ENCODE data around the gene ARFGAP3.

Gene ARFGAP3

DNA sequence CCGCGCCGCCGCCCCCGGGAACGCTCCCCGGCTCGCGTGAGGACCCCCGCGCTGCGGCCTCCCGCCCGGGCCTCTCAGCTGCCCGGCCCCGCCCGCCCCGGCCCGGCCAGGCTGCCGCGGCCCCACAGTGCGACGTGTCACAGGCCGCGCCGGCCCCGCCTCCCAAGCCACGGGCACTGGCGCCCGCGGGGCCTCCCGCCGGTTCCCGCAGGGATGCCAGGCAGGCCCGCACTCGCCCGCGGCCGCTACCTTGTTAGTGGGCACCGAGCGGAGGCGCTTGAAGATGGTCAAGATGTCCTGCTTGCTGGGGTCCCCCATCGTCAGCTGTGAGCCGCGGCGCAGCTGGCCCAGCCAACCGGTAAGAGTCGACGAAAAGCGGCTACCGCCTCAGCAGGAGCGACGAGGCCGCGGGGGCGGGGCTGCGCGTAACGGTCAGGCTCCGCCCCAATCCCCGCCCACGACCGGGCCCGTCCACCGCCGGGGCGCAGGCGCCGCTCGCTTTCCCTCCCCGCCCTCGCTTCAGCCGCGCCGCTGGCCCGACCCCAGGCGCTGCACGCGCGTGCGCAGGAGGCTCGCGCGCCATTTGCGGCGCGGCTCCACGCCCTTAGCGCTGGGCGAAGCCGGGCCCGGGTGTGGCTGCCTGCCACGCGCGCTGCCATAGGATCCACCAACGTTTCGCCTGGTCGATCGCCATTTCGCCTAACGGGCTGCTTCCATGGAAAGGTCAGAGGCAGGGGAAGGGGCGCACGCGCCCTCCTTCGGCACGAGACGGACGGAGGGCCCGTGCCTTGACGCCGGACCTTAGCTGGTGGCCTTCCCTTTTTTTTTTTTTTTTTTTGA is at the start of gene ARFGAP3:
Gene ARFGAP3, minus strand, starts transcription at position 409 of the 840 bp plus-strand sequence. Its CDS starts 91 bp downstream, at position 318.
- Mint-ChIP-seq H3K27ac (peak within 1 kb of the TSS; percentile 97), H3K4me1 (ENCODE audit: low read depth) (peaks cover 35% of the 10 kb centered on the region), H3K4me3 (peak within 1 kb of the TSS; percentile 92), H3K27me3 (no peaks in the 10 kb centered on the region), H3K9me3 (no peaks in the 10 kb centered on the region), H3K36me3 (ENCODE audit: low read depth) (peaks cover 7% of the 10 kb centered on the region)
- intact Hi-C loops (cut with micrococcal nuclease) = no loop called here

DNA sequence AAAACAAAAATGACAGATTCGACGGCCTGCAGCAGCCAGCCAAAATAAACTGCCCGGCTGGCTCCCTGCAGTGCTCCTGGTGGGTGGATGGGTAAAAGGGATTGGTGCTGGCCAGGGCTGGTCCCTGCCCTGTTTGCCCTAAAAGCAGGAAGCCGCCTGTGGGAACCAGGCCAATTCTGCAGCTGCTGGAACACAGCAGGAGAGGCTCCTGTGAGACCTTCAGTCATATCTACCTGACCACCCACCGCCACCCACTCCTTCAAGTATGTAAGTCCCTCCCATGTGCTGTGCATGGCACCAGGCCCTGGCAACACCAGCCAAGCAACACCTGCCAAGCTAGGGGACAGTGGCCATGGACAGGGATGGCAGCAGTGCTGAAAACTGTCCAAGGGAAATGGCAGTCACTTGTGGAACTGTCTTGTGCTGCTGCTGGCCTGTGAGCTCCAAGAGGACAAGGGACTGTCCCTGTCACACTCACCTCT is 48.7 kb upstream of the ARFGAP3 start:
- intact Hi-C loops (cut with micrococcal nuclease) = no loop called here

GRCh38 chr22:42905217-42905616 is 48.1 kb upstream of the ARFGAP3 start:
- no peaks in the 10 kb centered on the region for H3K9me3 Mint-ChIP-seq
- H3K4me3 Mint-ChIP-seq = no peak overlapping the region
- H3K36me3 Mint-ChIP-seq (ENCODE audit: low read depth) = peaks cover 97% of the 10 kb centered on the region
- H3K27ac Mint-ChIP-seq = no peak overlapping the region
- peaks cover 65% of the 10 kb centered on the region for H3K4me1 Mint-ChIP-seq (ENCODE audit: low read depth)
- H3K27me3 Mint-ChIP-seq = no peaks in the 10 kb centered on the region
- intact Hi-C loops (cut with micrococcal nuclease) = no loop called here

More for the DNA sequence above, 48.7 kb upstream of the ARFGAP3 start:
- Mint-ChIP-seq H3K36me3 (ENCODE audit: low read depth) (peaks cover 97% of the 10 kb centered on the region), H3K4me3 (no peak overlapping the region), H3K9me3 (no peaks in the 10 kb centered on the region), H3K27me3 (no peaks in the 10 kb centered on the region), H3K4me1 (ENCODE audit: low read depth) (peaks cover 65% of the 10 kb centered on the region), H3K27ac (no peak overlapping the region)

- Mint-ChIP-seq H3K27me3 (no peaks in the 10 kb centered on the region), H3K9me3 (no peaks in the 10 kb centered on the region), H3K4me1 (ENCODE audit: low read depth) (peaks cover 62% of the 10 kb centered on the region), H3K36me3 (ENCODE audit: low read depth) (peaks cover 97% of the 10 kb centered on the region), H3K4me3 (no peak overlapping the region), H3K27ac (no peak overlapping the region)
- intact Hi-C loops (cut with micrococcal nuclease) = no loop called here
Observed at GRCh38 chr22:42904050-42904449, 47.0 kb upstream of the ARFGAP3 start.

GRCh38 chr22:42902875-42903510 is 45.9 kb upstream of the ARFGAP3 start:
- H3K27ac Mint-ChIP-seq = no peak overlapping the region
- H3K27me3 Mint-ChIP-seq = no peaks in the 10 kb centered on the region
- H3K9me3 Mint-ChIP-seq = no peaks in the 10 kb centered on the region
- peaks cover 100% of the 10 kb centered on the region for H3K36me3 Mint-ChIP-seq (ENCODE audit: low read depth)
- intact Hi-C loops (cut with micrococcal nuclease) = no loop called here
- H3K4me3 Mint-ChIP-seq = no peak overlapping the region
- H3K4me1 Mint-ChIP-seq (ENCODE audit: low read depth) = peaks cover 61% of the 10 kb centered on the region

- H3K27ac Mint-ChIP-seq = no peak overlapping the region
- no peak overlapping the region for H3K4me3 Mint-ChIP-seq
- peaks cover 96% of the 10 kb centered on the region for H3K36me3 Mint-ChIP-seq (ENCODE audit: low read depth)
- no peaks in the 10 kb centered on the region for H3K9me3 Mint-ChIP-seq
- no peaks in the 10 kb centered on the region for H3K27me3 Mint-ChIP-seq
- H3K4me1 Mint-ChIP-seq (ENCODE audit: low read depth) = peaks cover 60% of the 10 kb centered on the region
- intact Hi-C loops (cut with micrococcal nuclease) = no loop called here
Observed at GRCh38 chr22:42901790-42902508, 44.9 kb upstream of the ARFGAP3 start.

DNA sequence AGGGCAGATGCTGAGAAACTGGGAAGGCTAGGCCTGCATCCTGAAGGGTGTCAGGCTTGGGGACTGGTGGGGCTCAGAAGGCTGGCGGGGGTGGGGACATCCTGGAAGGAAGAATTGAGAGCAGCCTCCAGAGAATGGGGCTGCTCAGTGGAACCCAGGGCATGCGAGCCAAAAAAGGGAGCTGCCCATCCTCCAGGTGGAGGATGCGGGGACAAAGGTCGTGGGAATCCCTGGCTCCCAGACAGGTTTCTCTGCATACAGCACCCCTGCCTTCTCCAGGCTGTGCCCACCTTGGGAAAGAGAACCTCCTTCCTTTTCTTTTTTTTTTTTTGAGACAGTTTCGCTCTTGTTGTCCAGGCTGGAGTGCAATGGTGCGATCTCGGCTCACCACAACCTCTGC is 40.9 kb upstream of the ARFGAP3 start:
- Mint-ChIP-seq H3K27me3 (no peaks in the 10 kb centered on the region), H3K4me3 (no peak overlapping the region), H3K27ac (peak overlapping the region; percentile 28), H3K36me3 (ENCODE audit: low read depth) (peaks cover 61% of the 10 kb centered on the region), H3K4me1 (ENCODE audit: low read depth) (peaks cover 68% of the 10 kb centered on the region), H3K9me3 (no peaks in the 10 kb centered on the region)
- intact Hi-C loops (cut with micrococcal nuclease) = no loop called here

DNA sequence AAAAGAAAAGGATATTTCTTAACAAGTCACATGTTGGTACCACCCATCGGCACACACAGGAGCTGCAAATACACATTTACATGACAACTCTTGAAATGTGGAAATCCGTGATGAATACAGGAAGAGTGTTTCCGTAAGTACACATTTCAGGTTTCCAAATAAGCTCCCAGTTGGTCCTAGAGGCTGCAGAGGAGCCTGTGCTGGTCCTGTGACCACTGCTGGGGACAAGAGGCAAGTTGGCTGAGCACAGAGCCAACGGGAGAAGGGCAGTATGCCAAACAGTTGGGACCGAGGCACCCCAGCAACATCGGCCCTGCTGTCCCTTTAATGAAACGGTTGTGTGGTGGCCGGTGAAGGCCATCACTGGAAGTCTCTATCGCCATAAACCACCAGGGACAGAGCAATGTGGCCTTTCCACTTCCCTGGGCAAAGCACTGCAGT is 38.5 kb upstream of the ARFGAP3 start:
- H3K27me3 Mint-ChIP-seq = no peaks in the 10 kb centered on the region
- H3K4me1 Mint-ChIP-seq (ENCODE audit: low read depth) = peaks cover 80% of the 10 kb centered on the region
- peak overlapping the region; percentile 89 for H3K27ac Mint-ChIP-seq
- H3K9me3 Mint-ChIP-seq = no peaks in the 10 kb centered on the region
- H3K36me3 Mint-ChIP-seq (ENCODE audit: low read depth) = peaks cover 52% of the 10 kb centered on the region
- H3K4me3 Mint-ChIP-seq = no peak overlapping the region
- intact Hi-C loops (cut with micrococcal nuclease) = no loop called here

GRCh38 chr22:42895087-42895486 is 38.0 kb upstream of the ARFGAP3 start:
- intact Hi-C loops (cut with micrococcal nuclease) = no loop called here
- H3K9me3 Mint-ChIP-seq = no peaks in the 10 kb centered on the region
- H3K4me3 Mint-ChIP-seq = no peak overlapping the region
- H3K27me3 Mint-ChIP-seq = no peaks in the 10 kb centered on the region
- H3K27ac Mint-ChIP-seq = peak overlapping the region; percentile 89
- H3K36me3 Mint-ChIP-seq (ENCODE audit: low read depth) = peaks cover 50% of the 10 kb centered on the region
- peaks cover 85% of the 10 kb centered on the region for H3K4me1 Mint-ChIP-seq (ENCODE audit: low read depth)

- H3K27ac Mint-ChIP-seq = peak overlapping the region; percentile 67
- intact Hi-C loops (cut with micrococcal nuclease) = no loop called here
- H3K9me3 Mint-ChIP-seq = no peaks in the 10 kb centered on the region
- no peaks in the 10 kb centered on the region for H3K27me3 Mint-ChIP-seq
- no peak overlapping the region for H3K4me3 Mint-ChIP-seq
- peaks cover 38% of the 10 kb centered on the region for H3K36me3 Mint-ChIP-seq (ENCODE audit: low read depth)
- H3K4me1 Mint-ChIP-seq (ENCODE audit: low read depth) = peaks cover 93% of the 10 kb centered on the region
Observed at GRCh38 chr22:42893371-42894150, 36.5 kb upstream of the ARFGAP3 start.

DNA sequence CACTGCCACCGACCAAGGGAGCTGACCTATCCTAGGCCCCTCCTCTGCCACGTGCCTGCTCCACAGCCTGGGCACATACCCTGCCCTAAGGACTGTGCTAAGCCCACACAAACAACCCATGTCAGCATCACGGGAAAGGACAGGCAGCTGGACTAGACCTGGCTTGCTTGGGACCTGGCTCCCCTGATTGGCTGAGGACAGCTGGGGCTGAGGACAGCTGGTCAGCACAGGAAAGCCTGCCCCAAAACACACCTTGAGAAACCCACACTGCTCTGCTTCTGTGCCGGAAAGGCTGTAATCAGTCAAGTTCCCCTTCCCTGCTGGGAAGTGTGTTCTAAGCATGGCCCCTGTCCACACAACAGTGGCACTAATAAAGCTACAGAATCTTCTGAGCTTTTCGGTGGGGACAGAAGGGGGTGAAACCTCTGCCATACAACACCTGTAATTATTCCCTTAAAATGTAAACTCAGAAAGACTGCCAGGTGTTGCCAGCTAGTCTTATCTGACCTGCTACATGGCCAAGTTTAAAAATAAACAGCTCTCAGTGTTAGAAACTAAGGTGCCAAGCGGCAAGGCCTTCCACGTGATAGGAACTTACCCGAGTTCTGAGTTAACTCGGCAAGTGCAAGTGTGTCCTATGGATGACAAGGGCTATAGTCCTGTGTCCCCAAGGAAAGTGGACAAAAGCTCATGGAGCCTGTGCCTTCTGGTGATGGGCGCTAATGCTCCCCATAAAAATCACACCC is 35.7 kb upstream of the ARFGAP3 start:
- Mint-ChIP-seq H3K9me3 (no peaks in the 10 kb centered on the region), H3K27ac (peak overlapping the region; percentile 67), H3K36me3 (ENCODE audit: low read depth) (peaks cover 38% of the 10 kb centered on the region), H3K4me3 (no peak overlapping the region), H3K27me3 (no peaks in the 10 kb centered on the region), H3K4me1 (ENCODE audit: low read depth) (peaks cover 94% of the 10 kb centered on the region)
- intact Hi-C loops (cut with micrococcal nuclease) = no loop called here

DNA sequence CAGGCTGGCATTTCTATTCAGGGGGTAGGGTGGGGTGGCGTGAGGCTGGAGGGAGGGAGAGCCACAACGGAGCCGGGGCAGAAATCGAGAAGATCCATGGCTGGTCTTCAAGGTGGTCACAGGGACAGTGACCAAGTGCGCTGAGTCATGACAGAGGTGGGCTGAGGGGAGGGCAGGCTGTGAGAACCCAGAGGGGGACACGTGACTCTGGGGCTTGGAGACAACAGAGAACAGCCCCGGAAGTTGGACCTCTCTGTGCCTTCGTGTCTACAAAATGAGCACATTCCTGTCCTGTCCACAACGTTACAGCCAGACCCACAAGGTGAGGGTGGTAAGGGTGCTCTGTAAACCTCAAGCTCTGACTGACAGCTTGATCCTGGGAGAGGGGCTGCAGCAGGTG is 35.1 kb upstream of the ARFGAP3 start:
- H3K4me1 Mint-ChIP-seq (ENCODE audit: low read depth) = peaks cover 94% of the 10 kb centered on the region
- H3K9me3 Mint-ChIP-seq = no peaks in the 10 kb centered on the region
- H3K27ac Mint-ChIP-seq = peak overlapping the region; percentile 67
- intact Hi-C loops (cut with micrococcal nuclease) = no loop called here
- no peak overlapping the region for H3K4me3 Mint-ChIP-seq
- no peaks in the 10 kb centered on the region for H3K27me3 Mint-ChIP-seq
- H3K36me3 Mint-ChIP-seq (ENCODE audit: low read depth) = peaks cover 41% of the 10 kb centered on the region

DNA sequence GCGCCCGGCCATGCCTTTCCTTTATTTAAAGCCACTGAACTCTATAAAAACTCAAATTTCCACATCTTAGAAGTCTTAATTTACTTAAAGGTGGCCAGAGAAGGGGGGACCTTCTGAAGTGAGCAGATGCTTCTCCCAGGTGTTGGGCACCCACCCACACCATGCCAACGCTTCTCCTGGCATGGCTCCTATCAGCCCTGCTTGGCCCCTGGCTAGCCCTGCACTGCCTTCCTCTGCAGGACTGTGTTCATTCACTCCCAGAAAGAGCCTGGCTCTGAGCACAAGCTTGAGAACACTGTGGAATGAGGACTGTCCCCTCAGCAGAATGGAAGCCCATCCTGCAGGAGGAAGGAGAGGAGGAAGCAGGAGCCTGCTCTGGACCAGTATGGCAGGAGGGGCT is 34.6 kb upstream of the ARFGAP3 start:
- peak overlapping the region; percentile 67 for H3K27ac Mint-ChIP-seq
- H3K9me3 Mint-ChIP-seq = no peaks in the 10 kb centered on the region
- H3K27me3 Mint-ChIP-seq = no peaks in the 10 kb centered on the region
- H3K4me3 Mint-ChIP-seq = no peak overlapping the region
- intact Hi-C loops (cut with micrococcal nuclease) = no loop called here
- H3K36me3 Mint-ChIP-seq (ENCODE audit: low read depth) = peaks cover 45% of the 10 kb centered on the region
- peaks cover 95% of the 10 kb centered on the region for H3K4me1 Mint-ChIP-seq (ENCODE audit: low read depth)

All from dendritic cell treated with granulocyte-macrophage colony-stimulating factor and Interleukin-4, amounts not matched to agents 40 ng/mL and 50 ng/mL, for 4 days (primary cell).